ENCODE results near the gene SLC17A5.
"Not testable (repeated sequence)": the region's sequence is repeated elsewhere in the genome, so short reads cannot be mapped to it uniquely, and the experiment has no call there.

Gene SLC17A5

DNA sequence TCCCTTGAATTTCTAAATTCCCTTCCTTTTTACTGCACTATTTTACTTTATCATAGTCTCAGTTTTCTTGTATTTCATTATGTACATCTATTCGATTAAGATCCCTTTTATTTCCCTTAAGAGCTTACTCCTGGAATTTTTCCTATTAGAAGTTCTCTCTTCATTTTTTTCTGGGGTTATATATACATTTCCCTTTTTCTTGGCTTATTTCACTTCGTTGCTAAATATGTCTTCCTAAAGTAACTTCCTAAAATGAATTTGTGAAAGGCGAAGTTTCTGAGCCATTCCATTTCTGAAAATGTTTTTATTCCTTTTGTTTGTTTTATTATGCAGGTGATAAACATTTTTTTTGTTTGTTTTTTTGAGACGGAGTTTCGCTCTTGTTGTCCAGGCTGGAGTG, 36.3 kb upstream of the SLC17A5 start:
- DNase-seq, result no peak
- Histone ChIP-seq H2BK5ac (ENCODE audit: low read depth, low read length, poor library complexity) (no peak overlapping the region), H4K91ac (ENCODE audit: low read depth, low read length) (no peak overlapping the region), H3K23ac (ENCODE audit: low read length) (no peak overlapping the region), H3K27ac (ENCODE audit: low read depth, low read length) (no peak overlapping the region), H3K9ac (ENCODE audit: low read length) (no peak overlapping the region), H3K79me2 (ENCODE audit: control insufficient read depth, insufficient read depth, low read length, poor library complexity) (no peaks in the 10 kb centered on the region), H3K79me1 (ENCODE audit: low read length) (no peaks in the 10 kb centered on the region), H3K4me3 (ENCODE audit: low read depth, low read length) (no peak overlapping the region), H2AFZ (ENCODE audit: insufficient read depth, low read length, poor library complexity) (no peak overlapping the region), H4K12ac (ENCODE audit: low read depth, low read length) (no peak overlapping the region), H2AK5ac (ENCODE audit: low read length) (no peak overlapping the region), H3K18ac (ENCODE audit: low read length) (no peak overlapping the region), H3K4ac (ENCODE audit: low read depth, low read length) (no peak overlapping the region), H3K14ac (ENCODE audit: low read length) (no peak overlapping the region), H3K9me3 (ENCODE audit: insufficient read depth, low read depth, low read length) (peaks cover 2% of the 10 kb centered on the region), H3K4me2 (ENCODE audit: low read length) (no peak overlapping the region), H3K36me3 (ENCODE audit: control insufficient read depth in 1 of 2, insufficient read depth in 2 of 2, low read length in 2 of 2) (no peaks in the 10 kb centered on the region), H3K4me1 (ENCODE audit: control insufficient read depth in 1 of 2, insufficient read depth in 2 of 2, low read length in 2 of 2) (no peaks in the 10 kb centered on the region), H2BK12ac (ENCODE audit: low read length) (no peak overlapping the region), H3K27me3 (ENCODE audit: insufficient read depth, low read length) (no peaks in the 10 kb centered on the region), H4K8ac (ENCODE audit: low read depth, low read length) (no peak overlapping the region), H2BK120ac (ENCODE audit: insufficient read depth, low read length, poor library complexity) (no peak overlapping the region)
- WGBS (ENCODE audit: extremely low coverage, insufficient coverage, insufficient read length), result no CpG with 5 or more reads among the region's 5 CpGs

DNA sequence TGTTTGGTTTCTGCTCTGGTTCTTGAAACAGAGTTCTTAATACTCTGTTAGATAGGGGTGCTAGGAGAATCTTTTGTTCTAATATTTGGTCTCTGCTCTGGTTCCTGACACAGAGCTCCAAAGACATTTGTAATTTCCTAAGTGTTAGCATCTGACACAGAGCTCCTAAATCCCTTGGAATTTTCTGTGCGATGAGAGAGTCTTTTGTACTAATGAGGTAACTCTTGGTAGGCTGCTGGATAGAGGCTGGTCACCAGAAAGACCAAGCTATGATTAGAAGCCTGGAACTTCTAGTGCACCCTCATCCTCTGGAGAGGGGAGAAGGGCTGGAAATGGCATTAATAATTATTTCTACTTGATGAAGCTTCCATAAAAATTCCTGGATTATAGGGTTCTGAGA, 34.6 kb upstream of the SLC17A5 start:
- Histone ChIP-seq H3K23ac (ENCODE audit: low read length) (no peak overlapping the region), H3K18ac (ENCODE audit: low read length) (no peak overlapping the region), H3K27me3 (ENCODE audit: insufficient read depth, low read length) (no peaks in the 10 kb centered on the region), H3K36me3 (ENCODE audit: control insufficient read depth in 1 of 2, insufficient read depth in 2 of 2, low read length in 2 of 2) (no peaks in the 10 kb centered on the region), H3K4me3 (ENCODE audit: low read depth, low read length) (no peak overlapping the region), H3K4ac (ENCODE audit: low read depth, low read length) (no peak overlapping the region), H3K79me1 (ENCODE audit: low read length) (no peaks in the 10 kb centered on the region), H4K12ac (ENCODE audit: low read depth, low read length) (no peak overlapping the region), H2BK12ac (ENCODE audit: low read length) (no peak overlapping the region), H3K4me1 (ENCODE audit: control insufficient read depth in 1 of 2, insufficient read depth in 2 of 2, low read length in 2 of 2) (no peaks in the 10 kb centered on the region), H2BK5ac (ENCODE audit: low read depth, low read length, poor library complexity) (no peak overlapping the region), H2BK120ac (ENCODE audit: insufficient read depth, low read length, poor library complexity) (no peak overlapping the region), H3K79me2 (ENCODE audit: control insufficient read depth, insufficient read depth, low read length, poor library complexity) (no peaks in the 10 kb centered on the region), H3K9ac (ENCODE audit: low read length) (no peak overlapping the region), H3K9me3 (ENCODE audit: insufficient read depth, low read depth, low read length) (peaks cover 2% of the 10 kb centered on the region), H3K4me2 (ENCODE audit: low read length) (no peak overlapping the region), H3K27ac (ENCODE audit: low read depth, low read length) (no peak overlapping the region), H4K91ac (ENCODE audit: low read depth, low read length) (no peak overlapping the region), H3K14ac (ENCODE audit: low read length) (no peak overlapping the region), H4K8ac (ENCODE audit: low read depth, low read length) (no peak overlapping the region), H2AK5ac (ENCODE audit: low read length) (no peak overlapping the region), H2AFZ (ENCODE audit: insufficient read depth, low read length, poor library complexity) (no peak overlapping the region)
- no CpG with 5 or more reads among the region's 1 CpG for WGBS (ENCODE audit: extremely low coverage, insufficient coverage, insufficient read length)
- no peak for DNase-seq

DNA sequence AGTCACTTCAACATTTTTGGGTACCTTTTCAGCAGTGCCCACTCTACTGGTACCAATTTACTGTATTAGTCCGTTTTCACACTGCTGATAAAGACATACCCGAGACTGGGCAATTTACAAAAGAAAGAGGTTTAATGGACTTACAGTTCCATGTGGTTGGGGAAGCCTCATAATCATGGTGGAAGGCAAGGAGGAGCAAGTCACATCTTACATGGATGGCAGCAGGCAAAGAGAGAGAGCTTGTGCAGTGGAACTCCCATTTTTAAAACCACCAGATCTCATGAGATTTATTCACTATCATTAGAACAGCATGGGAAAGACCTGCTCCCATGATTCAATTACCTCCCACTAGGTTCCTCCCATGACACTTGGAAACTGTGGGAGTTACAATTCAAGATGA, 29.8 kb upstream of the SLC17A5 start:
- not testable (repeated sequence) for H4K91ac ChIP-seq (ENCODE audit: low read depth, low read length); H3K27me3 ChIP-seq (ENCODE audit: insufficient read depth, low read length); H2BK120ac ChIP-seq (ENCODE audit: insufficient read depth, low read length, poor library complexity); H3K4me3 ChIP-seq (ENCODE audit: low read depth, low read length); H3K23ac ChIP-seq (ENCODE audit: low read length); DNase-seq; H2AFZ ChIP-seq (ENCODE audit: insufficient read depth, low read length, poor library complexity); H3K79me2 ChIP-seq (ENCODE audit: control insufficient read depth, insufficient read depth, low read length, poor library complexity); H3K36me3 ChIP-seq (ENCODE audit: control insufficient read depth in 1 of 2, insufficient read depth in 2 of 2, low read length in 2 of 2); H2AK5ac ChIP-seq (ENCODE audit: low read length); H3K27ac ChIP-seq (ENCODE audit: low read depth, low read length); H3K79me1 ChIP-seq (ENCODE audit: low read length); H3K9ac ChIP-seq (ENCODE audit: low read length); H3K4ac ChIP-seq (ENCODE audit: low read depth, low read length); H3K9me3 ChIP-seq (ENCODE audit: insufficient read depth, low read depth, low read length); H3K14ac ChIP-seq (ENCODE audit: low read length); H3K4me1 ChIP-seq (ENCODE audit: control insufficient read depth in 1 of 2, insufficient read depth in 2 of 2, low read length in 2 of 2); H4K12ac ChIP-seq (ENCODE audit: low read depth, low read length); H3K4me2 ChIP-seq (ENCODE audit: low read length); H2BK12ac ChIP-seq (ENCODE audit: low read length); H3K18ac ChIP-seq (ENCODE audit: low read length); H2BK5ac ChIP-seq (ENCODE audit: low read depth, low read length, poor library complexity); H4K8ac ChIP-seq (ENCODE audit: low read depth, low read length)
- WGBS (ENCODE audit: extremely low coverage, insufficient coverage, insufficient read length), result no CpG with 5 or more reads among the region's 2 CpGs

DNA sequence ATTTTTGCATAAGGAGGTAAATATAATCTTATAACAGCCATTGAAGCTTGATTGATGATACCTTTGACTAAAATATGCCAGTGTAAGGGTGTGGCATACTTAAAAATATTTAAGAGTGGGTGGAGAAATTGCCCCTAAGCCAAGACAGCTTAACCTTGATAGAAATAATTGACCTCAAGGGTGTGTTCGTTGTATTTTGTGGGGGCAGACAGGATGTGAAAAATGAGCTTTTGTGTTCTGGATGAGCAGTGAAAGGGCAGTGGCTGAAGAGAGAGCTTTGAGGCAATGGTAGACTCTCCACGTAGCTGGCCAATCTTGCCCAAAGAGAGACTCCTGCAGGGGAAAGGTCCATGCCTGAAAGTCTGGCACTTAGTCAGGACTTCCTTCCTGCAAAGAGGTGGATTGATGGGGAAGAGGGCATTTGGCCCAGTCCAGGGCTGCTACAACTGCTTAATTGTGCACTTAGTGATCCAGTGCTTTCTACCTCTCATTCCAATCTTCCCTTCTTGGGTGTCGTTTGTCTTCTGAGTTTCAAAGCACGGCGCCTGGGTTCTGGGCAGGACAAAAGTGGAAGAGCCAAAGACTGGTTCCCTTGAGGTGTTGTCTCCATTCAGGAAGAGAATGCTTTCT, 26.6 kb upstream of the SLC17A5 start:
- Histone ChIP-seq H2AK5ac (ENCODE audit: low read length) (no peak overlapping the region), H3K9me3 (ENCODE audit: insufficient read depth, low read depth, low read length) (no peaks in the 10 kb centered on the region), H2BK12ac (ENCODE audit: low read length) (no peak overlapping the region), H3K4me1 (ENCODE audit: control insufficient read depth in 1 of 2, insufficient read depth in 2 of 2, low read length in 2 of 2) (no peaks in the 10 kb centered on the region), H3K27me3 (ENCODE audit: insufficient read depth, low read length) (no peaks in the 10 kb centered on the region), H3K4me3 (ENCODE audit: low read depth, low read length) (no peak overlapping the region), H2BK120ac (ENCODE audit: insufficient read depth, low read length, poor library complexity) (no peak overlapping the region), H3K23ac (ENCODE audit: low read length) (no peak overlapping the region), H4K91ac (ENCODE audit: low read depth, low read length) (no peak overlapping the region), H3K14ac (ENCODE audit: low read length) (no peak overlapping the region), H3K79me1 (ENCODE audit: low read length) (no peaks in the 10 kb centered on the region), H3K27ac (ENCODE audit: low read depth, low read length) (no peak overlapping the region), H3K18ac (ENCODE audit: low read length) (no peak overlapping the region), H3K79me2 (ENCODE audit: control insufficient read depth, insufficient read depth, low read length, poor library complexity) (no peaks in the 10 kb centered on the region), H2BK5ac (ENCODE audit: low read depth, low read length, poor library complexity) (no peak overlapping the region), H3K4me2 (ENCODE audit: low read length) (no peak overlapping the region), H3K4ac (ENCODE audit: low read depth, low read length) (no peak overlapping the region), H4K8ac (ENCODE audit: low read depth, low read length) (no peak overlapping the region), H4K12ac (ENCODE audit: low read depth, low read length) (no peak overlapping the region), H3K9ac (ENCODE audit: low read length) (no peak overlapping the region), H3K36me3 (ENCODE audit: control insufficient read depth in 1 of 2, insufficient read depth in 2 of 2, low read length in 2 of 2) (no peaks in the 10 kb centered on the region), H2AFZ (ENCODE audit: insufficient read depth, low read length, poor library complexity) (no peak overlapping the region)
- WGBS (ENCODE audit: extremely low coverage, insufficient coverage, insufficient read length), result no CpG with 5 or more reads among the region's 5 CpGs
- DNase-seq, result no peak

Measured in trophoblast cell (in vitro differentiated cells and primary cell).